GM12874 (cell line): ENCODE data around the gene PSMD3.

Experiments used
- CTCF ChIP-seq: IDR thresholded peaks from 2 replicates; pipeline ENCODE4 v1.5.1; 2011; ENCODE audit warnings: low read depth, mild to moderate bottlenecking, control low read depth, low read length, moderate library complexity; ENCODE audit not compliant: insufficient read depth

Gene PSMD3

GRCh38 chr17:40022497-40022896 is 41.9 kb downstream of the PSMD3 start:
- no peak for TF ChIP-seq CTCF

- no peak for TF ChIP-seq CTCF
Measured at GRCh38 chr17:40022961-40023541, 42.4 kb downstream of the PSMD3 start.

GRCh38 chr17:40023590-40024292 is 43.1 kb downstream of the PSMD3 start:
- TF ChIP-seq CTCF: no peak

GRCh38 chr17:40024901-40025300 is 44.3 kb downstream of the PSMD3 start:
- no peak for TF ChIP-seq CTCF

- TF ChIP-seq CTCF: no peak
Measured at GRCh38 chr17:40025559-40025958, 45.0 kb downstream of the PSMD3 start.

GRCh38 chr17:40025991-40026815 is 45.6 kb downstream of the PSMD3 start:
- TF ChIP-seq CTCF: no peak
